HL-60 (cell line): ENCODE results near the gene TOMM70.

ENCODE experiments used
- CTCF ChIP-seq: IDR thresholded peaks from one replicate; pipeline ENCODE4 v1.5.1; 2011; ENCODE audit warnings: low read length, control low read depth, inconsistent platforms; ENCODE audit not compliant: insufficient read depth
- GABPA ChIP-seq: IDR thresholded peaks from 2 replicates; pipeline ENCODE4 v1.6.1; 2012; ENCODE audit warnings: low read depth
- POLR2AphosphoS5 ChIP-seq: IDR thresholded peaks from 2 replicates; pipeline ENCODE4 v1.6.1; 2012; ENCODE audit warnings: low read depth
- TF ChIP-seq, protein P1 (sequence below): IDR thresholded peaks from 2 replicates; pipeline ENCODE4 v1.6.1; 2012; ENCODE audit warnings: low read depth; ENCODE audit not compliant: insufficient replicate concordance

DNA sequence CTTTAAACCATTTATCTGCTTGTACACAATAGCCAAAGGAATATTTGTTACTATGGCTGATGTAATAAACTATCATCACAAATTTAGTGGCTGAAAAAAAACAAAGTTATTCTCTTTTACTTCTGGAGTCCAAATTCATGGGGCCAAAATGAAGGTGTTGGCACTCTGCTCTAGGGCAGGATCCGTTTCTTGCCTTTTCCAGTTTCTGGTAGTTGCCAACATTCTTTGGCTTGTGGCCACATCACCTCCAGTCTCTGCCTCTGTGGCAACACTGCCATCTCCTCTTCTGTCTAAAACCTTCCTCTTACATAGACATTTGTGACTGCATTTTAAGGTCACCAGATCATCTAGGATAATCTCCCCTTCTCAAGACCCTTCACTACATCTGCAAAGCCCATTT, 39.0 kb downstream of the TOMM70 start:
- TF ChIP-seq CTCF (no peak), GABPA (no peak), POLR2AphosphoS5 (0 out of 2 replicates have a peak, but pooled peaks have one; percentile 23)
- TF ChIP-seq, protein P1, sequence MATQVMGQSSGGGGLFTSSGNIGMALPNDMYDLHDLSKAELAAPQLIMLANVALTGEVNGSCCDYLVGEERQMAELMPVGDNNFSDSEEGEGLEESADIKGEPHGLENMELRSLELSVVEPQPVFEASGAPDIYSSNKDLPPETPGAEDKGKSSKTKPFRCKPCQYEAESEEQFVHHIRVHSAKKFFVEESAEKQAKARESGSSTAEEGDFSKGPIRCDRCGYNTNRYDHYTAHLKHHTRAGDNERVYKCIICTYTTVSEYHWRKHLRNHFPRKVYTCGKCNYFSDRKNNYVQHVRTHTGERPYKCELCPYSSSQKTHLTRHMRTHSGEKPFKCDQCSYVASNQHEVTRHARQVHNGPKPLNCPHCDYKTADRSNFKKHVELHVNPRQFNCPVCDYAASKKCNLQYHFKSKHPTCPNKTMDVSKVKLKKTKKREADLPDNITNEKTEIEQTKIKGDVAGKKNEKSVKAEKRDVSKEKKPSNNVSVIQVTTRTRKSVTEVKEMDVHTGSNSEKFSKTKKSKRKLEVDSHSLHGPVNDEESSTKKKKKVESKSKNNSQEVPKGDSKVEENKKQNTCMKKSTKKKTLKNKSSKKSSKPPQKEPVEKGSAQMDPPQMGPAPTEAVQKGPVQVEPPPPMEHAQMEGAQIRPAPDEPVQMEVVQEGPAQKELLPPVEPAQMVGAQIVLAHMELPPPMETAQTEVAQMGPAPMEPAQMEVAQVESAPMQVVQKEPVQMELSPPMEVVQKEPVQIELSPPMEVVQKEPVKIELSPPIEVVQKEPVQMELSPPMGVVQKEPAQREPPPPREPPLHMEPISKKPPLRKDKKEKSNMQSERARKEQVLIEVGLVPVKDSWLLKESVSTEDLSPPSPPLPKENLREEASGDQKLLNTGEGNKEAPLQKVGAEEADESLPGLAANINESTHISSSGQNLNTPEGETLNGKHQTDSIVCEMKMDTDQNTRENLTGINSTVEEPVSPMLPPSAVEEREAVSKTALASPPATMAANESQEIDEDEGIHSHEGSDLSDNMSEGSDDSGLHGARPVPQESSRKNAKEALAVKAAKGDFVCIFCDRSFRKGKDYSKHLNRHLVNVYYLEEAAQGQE, result no peak
